Activated CD4-positive, alpha-beta T cell treated with anti-CD3 and anti-CD28 coated beads, Interleukin-2, Interleukin-6, amounts not matched to agents 100 ng/mL and 50 ng/mL, durations not matched to agents 16 hours and 8 hours (primary cell): ENCODE data around the gene ZBTB20.
"Not testable (repeated sequence)": the region's sequence is repeated elsewhere in the genome, so short reads cannot be mapped to it uniquely, and the experiment has no call there.

Source experiments
- DNase-seq: peaks from one replicate; pipeline ENCODE4 v3.0.0-alpha.2; 2020

ZBTB20 gene

GRCh38 chr3:114816052-114816451 lies 331.0 kb downstream of the ZBTB20 start:
- no peak for DNase-seq

DNA sequence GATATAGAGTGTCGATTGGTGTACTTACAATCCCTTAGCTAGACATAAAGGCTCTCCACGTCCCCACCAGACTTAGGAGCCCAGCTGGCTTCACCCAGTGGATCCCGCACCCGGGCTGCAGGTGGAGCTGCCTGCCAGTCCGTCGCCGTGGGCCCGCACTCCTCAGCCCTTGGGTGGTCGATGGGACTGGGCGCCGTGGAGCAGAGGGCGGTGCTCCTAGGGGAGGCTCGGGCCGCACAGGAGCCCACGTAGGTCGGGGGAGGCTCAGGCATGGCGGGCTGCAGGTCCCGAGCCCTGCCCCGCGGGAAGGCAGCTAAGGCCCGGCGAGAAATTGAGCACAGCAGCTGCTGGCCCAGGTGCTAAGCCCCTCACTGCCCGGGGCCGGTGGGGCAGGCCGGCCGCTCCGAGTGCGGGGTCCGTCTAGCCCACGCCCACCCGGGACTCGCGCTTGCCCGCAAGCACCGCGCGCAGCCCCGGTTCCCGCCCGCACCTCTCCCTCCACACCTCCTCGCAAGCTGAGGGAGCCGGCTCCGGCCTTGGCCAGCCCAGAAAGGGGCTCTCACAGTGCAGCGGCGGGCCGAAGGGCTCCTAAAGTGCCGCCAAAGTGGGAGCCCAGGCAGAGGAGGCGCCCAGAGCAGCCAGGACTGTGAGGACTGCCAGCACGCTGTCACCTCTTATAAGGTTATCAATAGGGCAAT lies 334.4 kb downstream of the ZBTB20 start:
- DNase-seq = not testable (repeated sequence)

DNA sequence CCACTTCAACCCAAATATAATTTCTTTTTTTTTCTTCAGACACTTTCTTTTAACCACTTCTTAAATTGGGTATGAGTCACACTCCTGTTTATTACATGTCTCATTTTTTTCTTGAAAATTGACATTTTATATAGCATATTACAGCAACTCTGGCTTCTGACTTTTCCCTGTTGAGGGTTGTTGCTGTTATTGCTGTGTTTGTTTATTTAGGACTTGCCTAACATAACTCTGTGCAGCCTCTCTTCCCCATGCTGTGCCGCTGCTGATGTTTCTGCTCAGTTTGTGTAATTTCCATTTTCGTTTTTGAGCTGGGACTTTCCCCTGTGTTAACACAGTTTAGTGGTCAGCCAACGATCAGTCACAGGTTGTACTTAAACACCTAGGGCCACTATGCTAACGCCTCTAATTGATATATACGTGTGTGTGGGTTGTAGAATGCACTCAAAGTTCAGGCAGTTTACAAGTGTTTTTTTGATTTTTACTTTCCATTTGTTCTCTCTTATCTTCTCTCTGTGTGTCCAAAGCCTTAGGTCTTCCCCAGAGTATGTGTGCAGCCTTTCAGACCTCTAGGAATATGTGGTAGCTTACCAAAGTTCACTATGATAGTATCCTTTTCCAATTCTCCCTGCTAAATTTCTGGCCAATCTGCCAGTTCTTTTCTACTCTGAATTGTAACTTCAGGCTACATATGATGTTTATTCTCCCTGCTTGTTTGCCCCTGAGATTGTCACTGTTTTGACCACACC lies 337.2 kb downstream of the ZBTB20 start:
- DNase-seq = peak; percentile 44

GRCh38 chr3:114804099-114804498 lies 343.0 kb downstream of the ZBTB20 start:
- no peak for DNase-seq

DNA sequence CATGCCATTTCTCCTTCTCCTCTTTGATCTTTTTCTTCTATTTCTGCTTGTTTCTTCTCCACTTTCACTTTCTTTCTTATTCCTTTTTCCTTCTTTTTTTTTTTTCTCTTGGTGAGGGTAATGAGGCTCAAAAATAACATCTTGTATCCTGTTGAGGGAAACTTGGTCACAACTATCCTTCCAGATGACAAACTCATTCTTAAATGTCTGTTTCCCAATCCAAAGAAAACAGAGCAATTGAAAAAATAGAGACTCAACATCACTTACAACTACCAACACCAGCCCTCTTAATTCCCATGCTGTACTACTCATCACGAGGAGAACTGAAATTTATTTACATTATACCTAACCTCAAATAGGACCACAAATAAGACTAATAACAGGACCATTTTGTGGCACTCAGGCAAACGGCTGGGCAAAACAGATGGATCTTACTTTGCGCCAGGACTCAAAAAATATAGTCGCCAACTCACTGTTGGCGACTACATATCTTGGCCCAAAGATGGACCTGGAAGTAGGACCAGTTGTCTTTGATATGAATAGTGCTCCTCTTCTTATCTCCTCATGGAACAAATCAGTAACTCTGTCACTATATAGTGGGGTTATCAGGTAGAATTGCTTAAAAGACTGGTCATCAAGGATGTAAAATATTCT lies 343.9 kb downstream of the ZBTB20 start:
- no peak for DNase-seq

DNA sequence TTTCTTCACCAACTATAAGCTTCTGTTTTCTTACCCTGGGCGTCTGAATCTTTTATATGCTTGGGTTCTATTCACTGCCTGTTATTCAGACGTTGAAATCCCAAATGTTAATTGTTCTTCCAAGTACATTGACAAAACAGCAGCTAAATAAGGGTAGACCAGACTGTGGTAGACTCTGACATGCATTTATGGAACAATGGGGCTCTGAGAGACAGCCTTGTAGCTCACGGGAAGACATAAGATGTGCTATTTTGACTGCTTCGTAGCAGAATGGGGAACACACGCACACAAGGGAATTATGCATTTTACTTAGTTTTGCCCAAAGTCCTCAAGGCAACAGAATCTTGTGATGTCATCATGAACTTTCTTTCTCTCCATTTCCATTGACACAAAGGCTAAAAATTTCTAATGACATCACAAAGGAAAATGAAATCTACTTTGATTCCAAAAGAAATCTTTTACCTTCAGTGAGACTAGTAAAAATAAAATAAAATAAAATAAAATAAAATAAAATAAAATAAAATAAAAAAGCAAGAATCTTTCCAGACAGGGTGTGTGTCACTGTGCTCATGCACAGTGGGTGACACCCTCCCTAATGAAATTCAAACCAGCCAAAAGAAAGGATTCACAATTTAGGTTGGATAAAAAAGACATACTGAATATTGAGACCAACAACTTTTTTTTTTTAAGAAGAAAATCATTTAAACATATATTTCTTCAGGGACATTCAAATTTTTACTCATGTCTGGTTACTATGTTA lies 346.6 kb downstream of the ZBTB20 start:
- no peak for DNase-seq

GRCh38 chr3:114799816-114800215 lies 347.3 kb downstream of the ZBTB20 start:
- no peak for DNase-seq

DNA sequence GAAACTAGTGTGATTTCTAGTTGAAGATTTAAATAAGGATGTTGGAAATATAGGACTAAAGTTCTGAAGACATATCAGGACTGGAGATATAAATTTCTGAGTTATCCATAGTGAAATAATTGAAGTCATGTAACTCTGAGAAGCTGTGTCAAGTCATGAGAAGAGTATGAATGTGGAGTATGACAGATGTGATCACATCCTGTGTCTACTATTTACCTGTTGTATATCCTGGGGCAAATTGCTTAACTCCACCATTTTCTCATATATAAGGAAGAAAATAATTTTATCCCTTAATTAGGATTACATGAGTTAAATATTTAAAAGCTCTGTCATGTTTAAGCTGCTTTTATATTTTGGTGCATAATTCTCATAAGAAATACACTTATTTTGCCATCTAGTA lies 350.3 kb downstream of the ZBTB20 start:
- DNase-seq = no peak

- DNase-seq = no peak
Observed at GRCh38 chr3:114794894-114795630, 352.0 kb downstream of the ZBTB20 start.

DNA sequence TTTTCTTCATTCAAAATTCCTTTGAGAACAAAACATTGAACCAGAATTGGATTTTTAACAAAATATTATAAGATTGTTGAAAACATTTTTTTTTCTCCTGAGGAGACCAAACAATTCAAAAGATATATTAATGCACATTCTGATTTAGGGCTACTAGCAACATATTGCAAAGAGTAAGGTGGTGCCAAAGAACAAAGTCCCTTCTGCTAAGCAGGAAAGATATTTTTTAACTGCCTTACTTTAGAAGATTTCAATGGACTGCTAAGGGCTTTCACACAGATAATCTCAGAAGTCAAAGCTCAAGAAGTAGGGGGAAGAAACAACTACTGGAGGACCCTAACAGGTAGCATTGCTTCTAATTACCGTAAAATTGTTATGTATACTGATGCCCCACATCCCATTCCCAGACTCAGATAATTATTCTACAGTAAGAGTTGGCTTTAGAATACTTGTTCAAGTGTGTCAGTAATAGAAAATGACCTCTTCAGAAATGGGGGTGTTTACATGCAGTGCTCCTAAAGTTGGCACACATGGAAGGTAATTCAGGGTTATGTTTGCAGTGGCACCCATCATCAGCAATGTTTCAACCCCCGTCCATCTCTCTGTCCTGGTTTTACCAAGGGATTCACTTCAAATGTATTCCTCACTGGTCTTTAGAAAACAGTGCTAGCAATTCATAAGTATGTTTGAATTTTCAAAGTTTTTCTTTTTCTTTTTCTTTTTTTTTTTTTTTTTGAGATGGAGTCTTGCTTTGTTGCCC lies 354.7 kb downstream of the ZBTB20 start:
- no peak for DNase-seq

GRCh38 chr3:114790752-114791151 lies 356.3 kb downstream of the ZBTB20 start:
- DNase-seq = no peak

DNA sequence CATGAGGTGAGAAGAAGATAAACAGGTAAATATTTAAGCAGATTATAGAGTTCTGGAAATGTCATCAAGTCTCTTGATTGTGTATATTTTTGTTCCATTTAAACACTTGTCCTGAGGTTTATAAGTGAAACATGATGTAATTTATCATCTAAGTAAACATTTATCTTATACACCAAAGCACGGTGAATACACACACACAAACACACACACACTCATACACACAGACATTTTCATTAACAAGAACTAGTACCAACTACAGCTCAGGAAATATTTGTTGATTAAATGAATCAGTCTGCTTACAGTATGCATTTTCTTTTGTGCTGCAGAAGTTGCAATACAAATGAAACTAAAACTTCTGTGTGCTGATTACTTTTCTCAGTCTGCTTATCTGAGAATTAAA lies 357.3 kb downstream of the ZBTB20 start:
- no peak for DNase-seq

DNA sequence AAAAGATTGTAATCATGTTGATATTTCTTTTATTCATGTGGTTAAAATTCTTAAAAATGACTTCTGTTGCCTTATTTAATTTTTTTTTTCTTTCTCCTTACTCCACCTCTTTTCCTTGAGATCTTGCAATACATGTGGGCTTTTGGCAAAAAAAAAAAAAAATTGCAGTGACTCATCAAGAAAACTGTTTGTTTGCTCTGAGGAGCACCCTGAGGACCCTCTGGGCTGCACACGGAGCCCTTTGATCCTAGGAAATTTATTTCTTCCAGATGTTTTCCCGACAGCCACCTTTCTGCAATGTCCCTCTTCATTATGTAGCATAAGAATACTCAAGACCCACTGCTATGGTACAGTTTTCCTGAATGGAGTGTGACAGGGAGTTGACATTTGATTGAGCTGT lies 371.7 kb downstream of the ZBTB20 start:
- DNase-seq = no peak

GRCh38 chr3:114770874-114771273 lies 376.2 kb downstream of the ZBTB20 start:
- no peak for DNase-seq

GRCh38 chr3:114764056-114764492 lies 383.0 kb downstream of the ZBTB20 start:
- DNase-seq = no peak

GRCh38 chr3:114762144-114762543 lies 384.9 kb downstream of the ZBTB20 start:
- DNase-seq = no peak

GRCh38 chr3:114760679-114761078 lies 386.4 kb downstream of the ZBTB20 start:
- DNase-seq = no peak

DNA sequence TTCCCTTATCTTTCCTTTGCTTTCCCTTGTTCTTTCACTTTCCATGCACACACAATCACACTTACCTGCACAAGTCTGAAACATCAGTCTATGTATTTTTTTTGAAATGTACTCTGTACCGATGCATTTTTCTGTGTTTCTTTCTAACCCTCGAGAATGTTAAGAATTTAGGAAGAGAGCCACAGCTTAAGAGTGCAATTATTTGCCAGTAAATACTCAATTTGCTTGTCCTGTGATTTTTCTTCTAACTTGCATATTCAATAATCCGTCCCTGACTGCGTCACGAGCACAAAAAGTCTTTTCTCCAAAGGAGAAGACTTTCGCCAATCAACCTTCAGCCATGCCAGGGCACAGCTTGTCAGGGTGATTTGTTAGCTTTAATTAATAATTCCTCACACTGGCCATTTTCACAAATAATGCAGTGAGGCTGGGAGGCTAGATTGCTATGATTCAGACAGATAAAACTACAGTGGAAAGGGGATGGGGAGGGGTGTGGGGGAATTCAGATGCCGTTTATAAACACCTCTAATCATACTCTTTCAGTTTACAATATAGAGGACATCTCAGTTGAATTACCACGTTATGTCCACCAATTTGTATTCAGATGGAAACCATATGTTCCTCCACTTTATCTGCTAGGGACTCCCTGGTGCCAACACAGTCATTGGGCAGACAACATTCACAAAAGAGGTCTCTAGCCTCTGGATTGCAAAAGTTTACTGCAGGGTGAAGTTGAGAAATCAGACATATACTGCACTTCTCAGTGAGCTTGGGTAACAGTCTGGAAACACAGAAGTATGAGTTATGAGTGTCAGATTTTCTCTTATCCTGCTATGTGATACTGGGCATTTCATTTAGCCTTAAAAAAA lies 388.0 kb downstream of the ZBTB20 start:
- no peak for DNase-seq

- no peak for DNase-seq
Observed at GRCh38 chr3:114756506-114757279, 390.4 kb downstream of the ZBTB20 start.

GRCh38 chr3:114746502-114746901 lies 400.6 kb downstream of the ZBTB20 start:
- no peak for DNase-seq
